ENCODE results near the gene OR10V1.

Gene OR10V1

DNA sequence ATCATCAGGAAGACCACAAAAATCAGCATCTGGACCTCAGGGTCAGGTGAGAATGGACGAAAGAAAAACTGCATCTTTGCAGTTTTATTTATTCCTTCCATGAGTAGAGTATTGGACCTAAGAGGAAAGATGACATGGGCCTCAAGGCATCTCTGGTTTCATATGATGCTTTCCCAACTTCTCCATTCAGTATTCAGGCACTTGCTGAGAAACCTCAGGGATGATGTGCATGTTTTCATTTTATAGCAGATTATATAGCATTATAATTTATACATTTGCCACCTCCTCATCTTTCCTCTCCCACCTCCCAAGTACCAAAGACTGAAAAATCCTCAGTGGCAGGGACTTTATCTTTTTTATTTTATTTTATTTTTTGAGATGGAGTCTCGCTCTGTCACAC lies at the start of gene OR10V1:
OR10V1 (minus strand) TSS at position 101 of the 400 bp plus-strand sequence; CDS start at position 101, 0 bp downstream.
- Mint-ChIP-seq H3K27ac (no peak within 1 kb of the TSS), H3K36me3 (no peaks in the 10 kb centered on the region), H3K4me3 (no peak within 1 kb of the TSS), H3K9me3 (no peaks in the 10 kb centered on the region), H3K27me3 (peaks cover 24% of the 10 kb centered on the region), H3K4me1 (no peaks in the 10 kb centered on the region)
- ATAC-seq: no peak

- H3K4me1 Mint-ChIP-seq: peaks cover 21% of the 10 kb centered on the region
- H3K36me3 Mint-ChIP-seq: no peaks in the 10 kb centered on the region
- no peak overlapping the region for H3K27ac Mint-ChIP-seq
- H3K9me3 Mint-ChIP-seq: no peaks in the 10 kb centered on the region
- H3K27me3 Mint-ChIP-seq: no peaks in the 10 kb centered on the region
- ATAC-seq: no peak
- no peak overlapping the region for H3K4me3 Mint-ChIP-seq
Measured at GRCh38 chr11:59761993-59762392, 48.3 kb upstream of the OR10V1 start.

- Mint-ChIP-seq H3K4me1 (peaks cover 33% of the 10 kb centered on the region), H3K36me3 (no peaks in the 10 kb centered on the region), H3K27me3 (no peaks in the 10 kb centered on the region), H3K9me3 (no peaks in the 10 kb centered on the region), H3K27ac (no peak overlapping the region), H3K4me3 (no peak overlapping the region)
- no peak for ATAC-seq
Measured at GRCh38 chr11:59760771-59761170, 47.1 kb upstream of the OR10V1 start.

DNA sequence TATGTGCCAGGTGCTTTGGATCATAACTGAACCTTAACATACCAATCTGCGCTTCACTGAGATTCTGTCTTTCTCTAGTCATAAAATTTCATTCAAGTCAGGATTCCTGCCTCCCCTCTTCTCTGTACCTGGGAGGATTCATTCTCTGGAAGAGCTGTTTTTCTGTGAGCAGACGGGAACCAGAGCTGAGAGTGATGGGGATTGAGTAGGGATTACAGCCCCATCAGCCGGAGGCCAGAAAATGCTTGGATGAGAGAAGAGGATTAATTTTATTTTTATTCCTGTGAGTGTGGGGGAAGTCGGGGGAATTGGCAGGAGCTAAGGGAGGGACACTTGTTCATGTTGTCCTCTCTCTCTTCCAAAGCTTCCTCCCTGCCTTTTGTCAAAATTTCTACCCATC lies 46.3 kb upstream of the OR10V1 start:
- H3K36me3 Mint-ChIP-seq: no peaks in the 10 kb centered on the region

DNA sequence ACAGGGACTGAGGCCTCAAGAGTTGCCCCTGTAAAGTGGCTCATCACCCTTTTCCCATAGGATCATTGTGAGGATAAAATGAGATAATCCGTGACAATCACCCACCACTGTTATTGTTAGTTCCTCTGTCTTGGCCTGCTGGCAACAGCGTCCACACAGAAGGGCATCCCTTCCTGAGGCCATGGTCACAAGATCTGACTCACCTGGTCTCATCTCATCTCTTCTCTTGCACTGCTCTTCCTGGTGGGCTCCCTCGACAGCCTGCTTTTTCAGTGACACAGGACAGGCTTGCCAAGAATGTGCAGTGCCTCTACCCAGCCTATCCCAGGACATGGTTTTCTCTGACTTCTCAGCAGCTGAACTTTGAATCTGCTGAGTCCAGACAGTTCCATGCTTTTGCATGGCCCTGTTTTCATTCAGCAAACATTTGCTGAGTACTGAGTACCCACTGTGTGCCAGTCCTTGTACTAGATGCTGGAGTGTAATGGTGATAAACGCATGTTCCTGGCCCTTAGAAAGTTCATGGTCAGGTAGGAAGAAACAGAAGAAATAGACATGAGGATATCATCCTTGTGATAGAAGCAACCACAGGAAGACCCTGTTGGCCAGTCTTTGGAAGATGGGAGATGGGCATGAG lies 44.9 kb upstream of the OR10V1 start:
- Mint-ChIP-seq H3K27ac (no peak overlapping the region), H3K4me3 (no peak overlapping the region), H3K36me3 (no peaks in the 10 kb centered on the region), H3K4me1 (peaks cover 39% of the 10 kb centered on the region), H3K9me3 (no peaks in the 10 kb centered on the region), H3K27me3 (no peaks in the 10 kb centered on the region)
- no peak for ATAC-seq

More for the DNA sequence above, 46.3 kb upstream of the OR10V1 start:
- no peak overlapping the region for H3K4me3 Mint-ChIP-seq
- no peak for ATAC-seq
- H3K27ac Mint-ChIP-seq: no peak overlapping the region
- no peaks in the 10 kb centered on the region for H3K9me3 Mint-ChIP-seq
- H3K27me3 Mint-ChIP-seq: no peaks in the 10 kb centered on the region
- H3K4me1 Mint-ChIP-seq: peaks cover 31% of the 10 kb centered on the region

DNA sequence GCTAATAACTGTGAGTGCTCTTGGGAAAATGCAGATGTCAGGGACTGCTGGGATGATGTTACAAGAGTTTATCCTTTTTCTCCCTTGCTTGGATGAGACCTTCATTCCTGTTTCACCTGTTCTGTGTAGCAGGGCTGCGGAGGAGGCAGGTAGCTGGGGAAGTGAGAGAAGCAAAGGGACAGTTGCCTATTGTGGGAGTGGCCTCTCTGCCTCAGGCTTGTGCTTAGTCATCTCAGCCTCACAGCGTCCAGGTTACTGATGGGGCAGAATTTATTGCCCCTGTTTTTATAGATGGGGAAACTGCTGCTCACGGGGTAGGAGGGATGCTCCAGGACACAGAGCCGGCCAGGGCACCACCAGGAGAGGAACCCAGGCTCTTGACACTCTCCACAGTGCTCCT lies 43.2 kb upstream of the OR10V1 start:
- Mint-ChIP-seq H3K4me1 (peaks cover 39% of the 10 kb centered on the region), H3K36me3 (no peaks in the 10 kb centered on the region), H3K27ac (peak overlapping the region; percentile 53), H3K9me3 (no peaks in the 10 kb centered on the region), H3K27me3 (no peaks in the 10 kb centered on the region), H3K4me3 (no peak overlapping the region)
- peak; percentile 66 for ATAC-seq

- Mint-ChIP-seq H3K4me1 (peaks cover 39% of the 10 kb centered on the region), H3K4me3 (no peak overlapping the region), H3K36me3 (no peaks in the 10 kb centered on the region), H3K27ac (peak overlapping the region; percentile 53), H3K9me3 (no peaks in the 10 kb centered on the region), H3K27me3 (no peaks in the 10 kb centered on the region)
- no peak for ATAC-seq
Measured at GRCh38 chr11:59756558-59756840, 42.9 kb upstream of the OR10V1 start.

DNA sequence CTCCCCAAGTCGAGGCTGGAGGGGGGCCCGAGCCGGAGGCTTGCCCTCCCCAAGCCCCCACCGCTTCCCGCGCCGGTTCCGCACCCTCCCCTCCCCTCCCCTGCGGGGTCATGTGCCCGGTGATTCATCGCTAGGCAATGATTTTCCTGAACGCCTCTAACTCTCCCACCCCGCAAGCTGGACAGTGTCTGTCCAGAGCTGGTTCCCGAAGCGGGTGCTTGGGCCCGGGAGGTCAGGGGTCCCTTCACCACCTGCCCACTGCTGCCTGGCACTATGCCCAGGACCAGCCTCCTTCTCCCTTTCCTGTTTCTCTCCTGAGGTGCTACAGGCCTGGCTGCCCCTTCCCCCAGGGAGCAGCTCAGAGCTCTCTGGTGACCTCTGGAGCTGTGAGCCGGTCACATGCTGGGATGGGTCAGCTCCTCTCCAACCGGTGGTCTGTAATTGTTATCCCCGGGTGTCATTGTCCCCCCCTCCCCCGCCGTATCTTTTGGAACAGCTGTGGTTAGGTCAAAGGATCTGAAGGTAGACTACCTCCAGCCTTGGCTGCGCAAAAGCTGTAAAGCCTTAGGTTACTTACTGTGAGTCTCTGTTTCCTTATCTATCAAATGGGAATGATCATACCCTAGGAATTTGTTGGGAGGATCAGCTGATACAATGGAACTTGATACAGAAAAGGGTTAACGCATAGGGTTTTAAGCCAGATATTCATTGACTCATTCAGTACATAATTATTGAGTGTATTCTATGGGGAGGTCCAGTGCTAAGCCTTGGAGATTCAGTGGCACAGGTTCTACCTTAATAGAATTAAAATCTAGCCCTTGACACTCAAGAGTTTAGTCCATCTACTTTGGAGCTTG lies 42.3 kb upstream of the OR10V1 start:
- peak; percentile 48 for ATAC-seq
- Mint-ChIP-seq H3K4me1 (peaks cover 39% of the 10 kb centered on the region), H3K27me3 (peaks cover 1% of the 10 kb centered on the region), H3K4me3 (peak overlapping the region; percentile 79), H3K27ac (peak overlapping the region; percentile 53), H3K36me3 (no peaks in the 10 kb centered on the region), H3K9me3 (no peaks in the 10 kb centered on the region)

DNA sequence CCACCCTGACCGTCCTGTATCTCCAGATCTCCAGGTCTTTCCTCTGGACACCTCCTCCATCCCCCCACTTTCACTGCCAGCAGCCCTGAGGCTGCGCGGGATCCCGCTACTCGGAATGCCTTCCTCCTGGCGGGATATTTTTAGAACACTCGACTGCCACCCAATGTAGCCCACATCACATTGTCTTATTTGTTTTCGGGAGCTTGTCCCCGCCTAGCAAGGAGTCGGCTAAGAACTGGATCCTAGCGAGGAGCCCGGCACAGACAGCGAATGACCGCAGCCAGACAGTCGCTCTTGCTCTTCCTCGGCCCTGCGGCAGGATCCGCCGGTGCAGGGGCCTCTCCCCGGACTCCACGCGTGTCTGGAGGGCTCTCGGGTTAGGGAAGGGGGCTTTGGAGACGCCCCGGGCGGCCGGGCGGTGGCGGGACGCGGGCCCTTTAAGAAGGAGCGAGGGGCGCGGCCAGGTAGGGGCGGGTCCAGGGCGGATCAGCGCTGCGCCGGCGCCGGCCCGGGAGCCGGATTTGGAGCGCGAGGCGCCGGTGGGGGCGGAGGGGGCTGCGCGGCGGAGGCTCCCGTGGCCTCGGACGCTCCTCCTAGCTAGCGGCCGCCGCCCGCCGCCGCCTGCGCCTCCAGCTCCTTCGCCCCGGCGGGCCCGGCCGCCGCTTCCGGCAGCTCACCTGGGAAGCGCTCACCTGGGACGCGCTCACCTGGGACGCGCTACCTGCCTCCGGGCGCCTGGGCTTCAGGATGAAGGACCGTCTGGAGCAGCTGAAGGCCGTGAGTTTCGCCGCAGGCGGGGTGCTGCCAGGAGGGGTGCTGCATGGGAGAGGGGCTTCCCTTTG lies 41.4 kb upstream of the OR10V1 start, which contains the start of gene STX3:
STX3 (plus strand) TSS at position 518 of the 842 bp plus-strand sequence; CDS start at position 748, 230 bp downstream.
- Mint-ChIP-seq H3K4me1 (peaks cover 39% of the 10 kb centered on the region), H3K27me3 (peaks cover 9% of the 10 kb centered on the region), H3K4me3 (peak within 1 kb of the TSS; percentile 79), H3K36me3 (no peaks in the 10 kb centered on the region), H3K9me3 (no peaks in the 10 kb centered on the region), H3K27ac (peak within 1 kb of the TSS; percentile 53)
- ATAC-seq: peak; percentile 85

- Mint-ChIP-seq H3K27me3 (peaks cover 12% of the 10 kb centered on the region), H3K4me3 (peak overlapping the region; percentile 79), H3K36me3 (no peaks in the 10 kb centered on the region), H3K9me3 (no peaks in the 10 kb centered on the region), H3K27ac (peak overlapping the region; percentile 53), H3K4me1 (peaks cover 39% of the 10 kb centered on the region)
- ATAC-seq: no peak
Measured at GRCh38 chr11:59754494-59754858, 40.8 kb upstream of the OR10V1 start.

GRCh38 chr11:59753650-59754493 lies 40.2 kb upstream of the OR10V1 start:
- Mint-ChIP-seq H3K4me1 (peaks cover 39% of the 10 kb centered on the region), H3K27ac (peak overlapping the region; percentile 53)

GRCh38 chr11:59746111-59746510 lies 32.5 kb upstream of the OR10V1 start:
- H3K9me3 Mint-ChIP-seq: no peaks in the 10 kb centered on the region
- no peaks in the 10 kb centered on the region for H3K36me3 Mint-ChIP-seq
- H3K27me3 Mint-ChIP-seq: peaks cover 32% of the 10 kb centered on the region
- no peak overlapping the region for H3K27ac Mint-ChIP-seq
- no peaks in the 10 kb centered on the region for H3K4me1 Mint-ChIP-seq
- ATAC-seq: no peak
- H3K4me3 Mint-ChIP-seq: no peak overlapping the region

More at GRCh38 chr11:59753650-59754493, 40.2 kb upstream of the OR10V1 start:
- Mint-ChIP-seq H3K27me3 (peaks cover 18% of the 10 kb centered on the region), H3K36me3 (no peaks in the 10 kb centered on the region), H3K9me3 (no peaks in the 10 kb centered on the region), H3K4me3 (peak overlapping the region; percentile 79)
- peak; percentile 86 for ATAC-seq

GRCh38 chr11:59730896-59731565 lies 17.4 kb upstream of the OR10V1 start:
- no peaks in the 10 kb centered on the region for H3K4me1 Mint-ChIP-seq
- H3K27me3 Mint-ChIP-seq: no peaks in the 10 kb centered on the region
- H3K27ac Mint-ChIP-seq: no peak overlapping the region
- no peaks in the 10 kb centered on the region for H3K9me3 Mint-ChIP-seq
- H3K36me3 Mint-ChIP-seq: no peaks in the 10 kb centered on the region
- ATAC-seq: no peak
- H3K4me3 Mint-ChIP-seq: no peak overlapping the region

- Mint-ChIP-seq H3K9me3 (no peaks in the 10 kb centered on the region), H3K27me3 (no peaks in the 10 kb centered on the region), H3K36me3 (no peaks in the 10 kb centered on the region), H3K4me3 (no peak overlapping the region), H3K4me1 (no peaks in the 10 kb centered on the region), H3K27ac (no peak overlapping the region)
- no peak for ATAC-seq
Measured at GRCh38 chr11:59729834-59730233, 16.2 kb upstream of the OR10V1 start.

Measured in stimulated activated memory B cell treated with anti-CD40 and anti-IgM and Interleukin-4, amounts not matched to agents 10 μg/mL and 1 μg/mL and 100 μg/mL, for 72 hours (primary cell).